GDM1 (cell line): ENCODE results near the gene STAC3.

Source experiments
- DNase-seq: peaks from one replicate; lab custom pipeline; 2025; lab: John Stamatoyannopoulos, UW

STAC3 gene

DNA sequence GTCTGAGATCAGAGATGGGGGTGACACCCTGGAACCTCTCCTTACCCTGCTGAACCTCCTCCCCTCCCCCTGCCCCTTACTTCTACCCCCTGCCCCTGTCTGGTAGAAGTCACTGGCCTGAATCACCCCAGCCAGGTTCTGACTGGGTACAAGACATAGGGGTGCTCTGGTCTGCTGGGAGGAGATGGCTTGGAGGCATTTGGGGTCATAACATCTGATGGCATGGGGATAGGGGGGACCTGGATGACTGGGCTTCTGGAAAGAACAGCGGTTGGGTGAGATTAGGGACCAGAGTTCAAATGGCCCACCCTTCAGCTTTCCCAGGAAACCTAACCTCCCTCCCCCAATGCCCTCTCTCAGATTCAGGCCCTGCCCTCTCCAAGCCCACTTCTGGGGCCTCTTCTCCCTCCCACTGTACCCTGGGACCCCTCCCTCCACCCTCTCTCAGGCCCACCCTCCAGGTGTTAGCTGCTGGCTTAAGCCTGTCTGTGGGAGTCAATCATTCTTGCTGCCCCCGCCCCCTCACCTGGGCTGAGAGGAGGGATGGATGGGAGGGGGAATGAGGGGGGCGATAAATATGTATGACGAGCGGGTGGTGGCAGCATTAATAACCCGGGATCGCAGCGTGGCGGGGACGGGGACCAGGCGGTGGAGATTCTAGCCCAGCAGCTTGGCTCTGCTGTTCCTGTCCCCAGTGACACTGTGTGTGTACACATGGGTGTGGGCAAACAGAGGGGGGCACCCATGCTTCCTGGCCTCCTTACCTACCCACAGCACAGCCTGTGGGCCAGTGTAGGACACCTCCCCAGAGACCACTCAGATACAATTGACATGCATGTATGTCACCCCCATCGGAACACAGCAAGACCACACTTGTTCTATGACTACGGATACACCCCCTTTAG is 28.4 kb downstream of the STAC3 start:
- DNase-seq: no peak

DNA sequence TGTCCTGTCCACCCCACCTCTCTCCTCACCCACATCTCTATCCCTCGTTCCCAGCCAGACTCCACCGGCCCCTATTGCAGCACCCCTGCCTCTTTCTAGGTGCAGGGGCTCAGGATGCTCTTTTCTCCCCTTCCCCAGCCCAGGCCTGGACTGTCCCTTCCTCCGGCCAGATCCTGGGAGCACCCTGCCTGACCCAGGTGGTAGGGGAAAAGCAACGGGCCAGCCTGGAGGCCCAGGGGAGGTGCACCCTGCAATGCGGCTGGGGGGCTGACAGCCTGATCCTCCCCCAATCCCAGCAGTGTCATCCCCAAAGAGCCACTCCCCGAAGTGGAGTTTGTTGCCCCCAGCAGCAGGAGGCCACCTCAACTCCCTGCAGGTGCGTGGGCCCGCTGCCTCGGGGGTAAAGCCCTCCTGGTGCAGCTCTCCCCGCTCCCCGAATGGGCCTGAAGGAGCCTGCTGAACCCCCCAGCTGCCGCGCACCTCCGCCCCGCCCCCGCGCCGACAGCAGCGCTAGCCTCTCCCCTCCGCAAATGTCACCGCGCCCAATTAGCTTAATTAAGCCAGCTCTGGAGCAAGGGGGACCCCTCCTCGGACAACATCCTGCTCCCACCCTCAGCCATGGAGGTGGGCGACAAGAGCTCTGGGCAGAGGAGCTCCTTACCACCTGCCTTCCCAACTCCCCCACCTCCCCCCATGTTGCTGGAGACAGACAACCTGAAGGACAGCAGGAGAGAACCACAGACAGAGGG is 29.6 kb downstream of the STAC3 start:
- DNase-seq: no peak

DNA sequence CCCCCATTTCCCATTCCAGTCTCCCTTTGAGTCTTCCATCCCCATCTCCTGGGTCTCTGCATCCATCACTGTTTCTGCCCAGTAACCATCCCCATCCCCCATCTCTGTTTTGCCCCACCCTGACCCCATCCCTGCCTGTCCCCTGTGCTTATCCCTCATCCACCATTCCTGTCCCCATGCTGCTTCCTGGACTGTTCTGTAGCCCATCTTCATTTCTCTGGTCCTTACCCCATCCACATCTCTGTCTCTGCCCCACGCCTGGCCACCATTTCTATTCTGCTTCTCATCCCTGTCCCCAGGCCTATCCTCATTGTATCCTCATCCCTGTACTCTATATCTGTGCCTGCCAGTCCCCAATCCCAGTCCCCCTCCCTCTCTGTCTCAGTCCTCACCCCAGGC is 30.2 kb downstream of the STAC3 start:
- DNase-seq: no peak

DNA sequence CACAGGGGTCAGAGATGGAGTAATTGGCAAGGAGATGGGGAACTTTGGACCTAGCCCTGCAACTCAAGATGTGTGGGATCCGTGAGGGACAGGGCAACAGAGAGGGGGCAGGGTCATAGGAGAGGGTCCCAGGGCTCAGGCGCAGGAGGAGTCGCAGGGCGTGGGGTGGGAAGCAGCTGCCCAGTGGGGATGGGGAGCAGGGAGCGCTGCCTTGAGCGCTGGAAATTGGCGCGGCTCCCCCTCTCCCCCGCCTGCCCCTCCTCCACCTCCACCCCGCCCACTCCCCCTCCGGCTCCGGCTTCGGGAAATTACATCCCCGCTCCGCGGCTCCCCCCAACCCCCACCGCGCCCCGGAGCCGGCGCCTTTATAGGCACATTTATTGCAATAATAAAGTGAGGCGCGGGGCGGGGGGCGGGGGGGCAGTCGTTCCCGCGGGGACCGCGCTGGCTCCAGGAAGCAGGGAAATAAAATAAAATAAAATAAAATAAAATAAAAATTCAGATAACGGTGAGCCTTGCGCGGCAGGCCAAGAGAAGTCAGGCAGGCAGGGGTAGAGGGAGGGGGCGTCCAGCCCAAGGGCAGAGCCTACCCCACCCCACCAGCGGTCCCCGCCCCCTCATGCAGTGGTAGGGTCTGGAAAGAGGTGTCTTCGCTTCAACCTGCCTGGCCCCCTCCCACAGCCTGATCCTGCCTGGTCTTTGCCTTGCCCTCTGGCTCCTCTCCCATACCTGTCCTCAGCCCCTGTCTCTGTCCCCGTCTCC is 30.8 kb downstream of the STAC3 start:
- no peak for DNase-seq

DNA sequence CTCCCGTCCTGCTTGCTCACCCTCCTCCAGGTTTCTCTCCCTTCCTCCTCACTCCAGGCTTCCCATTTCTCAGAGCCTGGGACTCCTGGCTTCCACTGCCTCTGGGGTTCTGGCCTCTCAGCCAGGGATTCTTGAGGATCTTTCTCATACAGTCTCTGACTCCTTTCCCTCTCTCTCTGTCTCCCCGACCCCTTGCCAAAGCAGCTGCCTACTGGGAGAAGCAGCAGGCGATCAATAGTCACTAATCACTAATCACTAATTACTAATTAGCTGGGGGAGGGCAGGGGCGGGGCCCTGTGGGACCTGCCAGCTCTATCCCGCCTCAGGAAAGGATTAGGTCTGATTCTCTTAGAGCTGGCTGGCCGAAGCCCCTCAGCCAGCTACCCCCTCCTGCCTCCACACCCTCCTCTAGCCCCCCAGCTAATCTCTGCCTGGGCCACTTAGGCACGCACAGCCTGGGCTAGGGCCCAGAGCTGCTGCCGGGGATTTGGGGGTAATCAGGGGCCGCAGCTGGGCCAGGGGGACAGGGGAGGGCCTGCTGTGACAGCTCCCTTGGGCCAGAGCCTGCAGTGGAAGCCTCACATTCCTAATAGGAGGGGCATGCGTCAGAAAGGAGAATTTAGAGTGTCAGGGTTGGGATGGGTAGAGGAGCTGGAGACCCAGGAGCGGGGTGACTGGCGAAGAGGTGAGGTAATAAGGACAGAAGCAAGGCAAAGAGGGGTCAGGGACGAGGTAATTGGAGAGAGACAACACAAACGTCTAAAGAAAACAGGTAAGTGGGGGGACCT is 31.6 kb downstream of the STAC3 start:
- no peak for DNase-seq

DNA sequence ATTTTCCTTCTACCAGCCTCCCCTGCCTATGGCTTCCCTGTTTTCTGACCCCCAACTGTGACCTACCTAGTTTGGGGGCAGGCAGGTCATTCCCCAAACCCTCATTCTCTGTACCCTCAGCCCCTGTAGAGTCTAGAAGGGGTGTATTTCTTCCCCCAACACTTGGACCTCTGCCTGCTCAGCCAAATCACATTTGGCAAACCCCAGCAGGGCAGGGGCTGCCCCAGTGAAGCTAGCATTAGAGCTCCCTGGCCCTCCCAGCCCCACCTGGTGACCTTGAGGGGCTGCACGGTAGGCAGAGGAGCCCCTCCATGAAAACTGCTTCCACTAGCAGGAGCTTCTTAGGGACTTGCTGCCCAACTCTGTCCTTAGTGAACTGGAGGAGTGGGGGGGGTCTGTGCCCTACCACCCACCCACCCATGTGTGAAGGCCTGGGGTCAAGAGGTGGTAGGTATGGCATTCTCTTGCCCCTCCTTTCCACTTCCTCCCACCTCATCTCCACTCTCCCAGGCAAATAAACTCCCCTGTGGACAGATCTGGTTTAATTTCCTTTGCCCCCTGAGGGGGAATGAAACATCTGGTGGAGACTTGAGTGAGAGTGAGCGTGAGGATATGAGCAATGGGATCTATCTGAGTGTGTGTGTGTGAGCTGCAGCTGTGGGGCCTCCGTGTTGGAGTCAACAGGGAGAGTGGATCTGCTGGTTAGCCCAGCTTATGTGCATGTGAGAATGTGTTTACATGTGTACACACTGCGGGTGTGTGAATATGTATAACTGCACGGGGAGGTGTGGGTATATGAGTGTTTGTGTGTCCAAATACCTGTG is 32.7 kb downstream of the STAC3 start:
- DNase-seq: no peak

DNA sequence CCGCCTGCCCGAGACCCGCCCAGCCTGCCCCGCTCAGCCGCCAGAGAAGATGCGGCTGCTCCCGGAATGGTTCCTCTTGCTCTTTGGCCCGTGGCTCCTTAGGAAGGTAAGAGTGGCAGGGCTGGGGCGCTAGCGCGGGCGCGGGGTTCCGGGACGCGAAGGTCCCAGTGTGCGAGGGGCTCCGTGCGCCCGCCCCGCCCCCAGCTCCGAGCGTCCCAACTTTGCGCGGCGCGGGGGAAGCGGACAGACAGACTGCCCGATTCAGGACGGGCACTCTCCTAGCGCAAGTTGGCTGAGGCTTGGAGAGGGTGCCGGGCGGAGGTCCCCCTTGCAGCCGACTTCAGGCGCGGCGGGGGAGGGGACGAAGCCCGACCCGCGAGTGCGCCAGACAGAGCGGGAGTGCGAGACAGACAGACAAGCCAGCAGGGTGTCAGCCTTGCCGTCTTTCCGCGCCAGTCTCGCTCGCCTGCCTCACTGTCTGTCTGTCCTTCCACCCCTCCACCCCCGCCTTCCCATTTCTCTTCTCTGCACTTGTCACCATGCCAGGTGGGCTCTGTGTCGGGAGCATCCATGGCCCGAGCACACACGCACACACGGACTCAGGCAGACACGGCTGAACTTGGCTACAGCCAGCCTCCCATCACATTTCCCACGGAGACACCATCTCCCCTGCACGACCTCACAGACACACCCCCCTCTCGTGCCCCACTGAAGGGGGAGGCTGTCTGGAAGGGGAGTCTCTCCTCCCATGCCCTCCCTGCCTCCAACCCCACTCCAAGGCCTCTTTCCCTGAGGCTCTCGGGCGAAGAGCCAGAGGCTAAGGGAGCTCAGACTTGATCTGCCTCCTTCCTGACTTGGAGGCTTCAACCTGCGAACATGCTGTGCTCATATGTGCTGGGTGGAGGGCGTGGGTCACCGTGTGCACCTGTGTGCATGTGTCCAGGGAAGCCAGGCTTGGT is 33.8 kb downstream of the STAC3 start:
- no peak for DNase-seq

DNA sequence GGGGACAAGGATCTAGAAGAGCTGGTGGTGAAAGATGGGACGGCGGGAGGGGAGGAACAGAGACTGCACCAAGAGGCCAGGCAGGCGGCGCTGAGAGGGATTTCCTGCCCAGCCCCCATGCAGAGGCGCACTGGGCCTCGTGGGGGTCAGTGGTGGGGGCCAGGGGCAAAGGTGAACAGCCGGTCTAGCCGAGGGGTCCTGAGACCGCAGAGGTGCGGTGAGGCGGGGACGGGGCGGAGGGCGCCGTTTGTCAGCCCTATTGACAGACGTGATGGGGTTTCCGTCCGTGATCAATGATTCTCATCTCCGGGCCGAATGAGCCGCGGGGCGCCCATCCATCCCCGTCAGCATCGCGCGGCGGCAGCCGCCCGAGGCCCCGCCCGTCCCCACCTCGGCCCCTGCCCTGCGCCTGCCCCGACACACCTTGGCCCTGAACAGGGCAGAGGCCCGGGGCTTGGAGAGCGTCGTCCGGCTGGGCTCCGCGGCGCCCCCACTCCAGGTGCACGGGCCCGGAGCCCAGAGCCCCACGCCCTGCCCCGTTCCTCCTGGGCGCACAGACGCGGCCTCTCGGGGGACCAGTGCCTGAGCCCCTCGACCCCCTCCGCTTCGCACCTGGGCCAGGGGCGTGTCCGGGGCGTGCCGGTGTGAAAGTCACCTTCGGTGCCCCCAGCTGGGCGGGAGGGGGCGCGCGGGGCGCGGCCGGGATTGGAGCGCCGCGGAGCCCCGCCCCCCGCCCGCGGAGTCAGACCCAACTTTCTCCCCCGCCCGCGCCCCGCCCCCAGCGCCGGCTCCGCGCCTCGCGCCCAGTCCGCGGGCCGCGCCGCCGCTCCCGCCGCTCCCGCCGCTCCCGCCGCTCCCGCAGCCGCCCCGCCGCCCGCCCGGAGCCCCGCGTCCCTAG is 34.7 kb downstream of the STAC3 start, which contains the start of gene NXPH4:
NXPH4 (plus strand) TSS at position 781 of the 898 bp plus-strand sequence. CDS start 176 bp downstream, outside the sequence.
- no peak for DNase-seq

DNA sequence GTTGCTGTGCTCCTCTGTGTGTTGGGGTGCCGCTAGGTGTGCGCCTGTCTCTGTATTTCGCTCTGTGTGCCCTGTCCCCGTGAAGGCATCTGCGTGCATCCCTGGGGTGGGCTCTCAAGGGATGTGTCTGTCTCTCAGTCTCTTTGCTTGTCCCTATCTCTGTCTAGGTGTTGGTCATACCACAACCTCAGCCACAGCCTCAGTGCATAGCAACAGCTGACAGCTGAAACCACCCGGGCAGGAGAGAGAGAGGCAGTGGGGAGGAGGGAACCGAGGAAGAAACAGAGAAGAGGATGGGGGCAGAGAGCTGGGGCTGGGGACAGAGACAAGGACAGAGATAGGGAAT is 35.3 kb downstream of the STAC3 start:
- no peak for DNase-seq

DNA sequence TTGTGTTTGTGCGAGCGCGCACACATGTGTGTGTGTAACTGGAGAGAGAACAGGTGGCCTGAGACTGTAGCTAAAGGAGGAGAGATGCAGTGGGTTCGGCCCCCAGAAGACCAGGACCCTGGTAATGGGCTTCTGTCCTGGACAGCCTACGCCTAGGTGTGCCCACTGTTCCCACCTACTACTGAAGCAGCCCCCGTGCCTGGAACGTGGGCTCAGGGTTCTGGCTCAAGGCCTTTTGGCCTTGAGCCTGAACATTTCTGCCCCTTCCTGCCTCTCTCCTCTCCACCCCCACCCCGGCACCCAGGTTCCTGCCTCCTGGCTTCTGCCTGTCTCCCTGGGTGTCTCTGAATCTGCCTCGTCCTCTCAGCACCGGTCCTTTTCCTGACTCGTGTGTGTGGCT is 35.9 kb downstream of the STAC3 start:
- no peak for DNase-seq

DNA sequence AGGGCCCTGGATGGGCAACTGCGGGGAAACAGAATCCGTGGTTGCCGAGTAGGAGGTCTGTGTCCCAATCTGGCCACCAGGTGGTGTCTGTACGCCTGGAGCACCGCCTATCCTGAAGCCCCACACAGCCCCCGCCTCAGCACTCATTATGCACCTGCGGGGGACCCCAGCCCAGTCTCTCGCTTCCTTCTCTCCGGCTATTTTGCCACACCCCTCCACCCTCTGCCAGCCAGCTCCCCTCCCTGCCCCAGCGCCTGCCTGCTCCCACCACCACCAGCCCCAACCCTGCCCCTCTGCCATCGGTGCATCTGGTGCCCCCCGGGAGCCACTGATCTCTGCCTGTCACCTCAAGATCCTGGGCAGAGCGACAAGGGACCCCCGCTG is 36.6 kb downstream of the STAC3 start:
- DNase-seq: peak; percentile 52

DNA sequence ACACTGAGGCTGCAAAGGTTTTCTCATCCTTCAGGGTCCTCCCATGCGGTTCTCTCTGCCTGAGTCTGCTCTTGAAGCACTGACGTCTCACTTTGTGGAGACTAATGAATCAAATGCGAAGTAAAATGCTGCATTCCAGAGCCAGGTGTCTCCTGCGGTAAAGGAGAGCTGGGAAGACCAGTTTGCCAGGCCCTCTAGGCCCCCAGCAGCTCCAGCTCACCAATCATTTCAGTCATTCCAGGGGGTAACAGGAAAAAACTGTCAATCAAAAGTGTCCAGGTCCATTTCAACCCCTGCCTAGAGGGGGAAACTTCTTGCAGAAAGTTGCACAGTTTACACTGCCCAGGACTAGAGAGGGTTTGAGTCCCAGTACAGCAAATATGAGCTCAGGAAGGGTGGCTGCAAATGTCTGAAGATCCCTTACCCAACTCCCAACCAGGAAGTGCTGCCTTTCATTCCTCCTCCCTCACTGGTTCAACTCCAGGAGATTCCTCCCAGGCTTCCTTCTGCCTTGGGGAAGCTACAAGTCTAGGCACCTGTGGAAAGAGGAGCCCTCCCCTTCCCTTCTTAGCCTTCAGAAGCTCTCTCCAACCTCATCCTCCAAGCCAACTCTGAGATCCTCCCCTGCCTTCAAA is 37.1 kb downstream of the STAC3 start:
- no peak for DNase-seq

DNA sequence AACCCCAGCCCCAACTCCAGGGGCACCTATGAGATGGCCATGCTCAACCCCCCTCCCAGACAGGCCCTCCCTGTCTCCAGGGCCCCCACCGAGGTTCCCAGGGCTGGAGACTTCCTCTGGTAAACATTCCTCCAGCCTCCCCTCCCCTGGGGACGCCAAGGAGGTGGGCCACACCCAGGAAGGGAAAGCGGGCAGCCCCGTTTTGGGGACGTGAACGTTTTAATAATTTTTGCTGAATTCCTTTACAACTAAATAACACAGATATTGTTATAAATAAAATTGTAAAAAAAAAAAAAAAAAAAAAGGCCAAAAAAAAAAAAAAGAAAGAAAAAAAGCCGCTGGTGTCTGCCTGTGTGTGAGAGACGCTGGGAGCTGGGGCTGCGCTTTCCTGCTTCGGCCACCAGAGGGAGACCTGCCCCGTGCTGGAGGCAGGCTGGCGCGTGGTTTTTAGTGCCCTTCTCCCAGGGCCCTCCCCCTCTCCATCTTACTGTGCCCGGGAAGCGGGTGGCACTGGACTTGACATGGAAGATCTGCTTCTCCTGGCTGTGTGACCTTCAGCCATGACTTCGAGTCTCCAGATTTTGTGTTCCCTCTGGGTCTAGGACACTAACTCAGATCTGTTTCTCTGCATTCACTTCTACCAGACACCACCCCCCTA is 37.8 kb downstream of the STAC3 start:
- peak; percentile 70 for DNase-seq

DNA sequence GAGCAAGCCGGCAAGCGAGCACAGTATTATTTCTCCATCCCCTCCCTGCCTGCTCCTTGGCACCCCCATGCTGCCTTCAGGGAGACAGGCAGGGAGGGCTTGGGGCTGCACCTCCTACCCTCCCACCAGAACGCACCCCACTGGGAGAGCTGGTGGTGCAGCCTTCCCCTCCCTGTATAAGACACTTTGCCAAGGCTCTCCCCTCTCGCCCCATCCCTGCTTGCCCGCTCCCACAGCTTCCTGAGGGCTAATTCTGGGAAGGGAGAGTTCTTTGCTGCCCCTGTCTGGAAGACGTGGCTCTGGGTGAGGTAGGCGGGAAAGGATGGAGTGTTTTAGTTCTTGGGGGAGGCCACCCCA is 38.3 kb downstream of the STAC3 start:
- DNase-seq: no peak

DNA sequence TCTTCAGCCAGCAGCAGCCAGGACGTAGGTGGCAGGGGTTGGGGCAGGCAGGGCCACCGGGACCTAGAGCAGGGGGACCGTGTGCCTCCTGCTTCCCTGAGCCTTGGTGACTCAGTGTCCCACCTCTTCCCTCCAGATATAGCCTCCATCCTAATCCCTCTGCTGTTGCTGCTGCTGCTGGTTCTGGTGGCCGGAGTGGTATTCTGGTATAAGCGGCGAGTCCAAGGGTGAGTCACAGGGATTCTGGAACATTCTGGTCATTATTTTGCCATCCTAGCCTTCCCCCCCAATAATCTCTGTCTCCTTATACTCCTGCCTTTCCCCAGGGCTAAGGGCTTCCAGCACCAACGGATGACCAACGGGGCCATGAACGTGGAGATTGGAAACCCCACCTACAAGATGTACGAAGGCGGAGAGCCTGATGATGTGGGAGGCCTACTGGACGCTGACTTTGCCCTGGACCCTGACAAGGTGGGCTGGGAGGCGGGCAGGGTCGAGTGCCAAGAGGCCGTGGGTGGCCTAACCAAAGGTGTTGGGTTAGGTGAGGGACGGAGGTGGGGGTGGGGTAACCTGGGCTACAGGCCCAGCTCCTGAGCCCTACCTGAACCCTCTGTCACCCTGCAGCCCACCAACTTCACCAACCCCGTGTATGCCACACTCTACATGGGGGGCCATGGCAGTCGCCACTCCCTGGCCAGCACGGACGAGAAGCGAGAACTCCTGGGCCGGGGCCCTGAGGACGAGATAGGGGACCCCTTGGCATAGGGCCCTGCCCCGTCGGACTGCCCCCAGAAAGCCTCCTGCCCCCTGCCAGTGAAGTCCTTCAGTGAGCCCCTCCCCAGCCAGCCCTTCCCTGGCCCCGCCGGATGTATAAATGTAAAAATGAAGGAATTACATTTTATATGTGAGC is 38.9 kb downstream of the STAC3 start:
- DNase-seq: no peak

DNA sequence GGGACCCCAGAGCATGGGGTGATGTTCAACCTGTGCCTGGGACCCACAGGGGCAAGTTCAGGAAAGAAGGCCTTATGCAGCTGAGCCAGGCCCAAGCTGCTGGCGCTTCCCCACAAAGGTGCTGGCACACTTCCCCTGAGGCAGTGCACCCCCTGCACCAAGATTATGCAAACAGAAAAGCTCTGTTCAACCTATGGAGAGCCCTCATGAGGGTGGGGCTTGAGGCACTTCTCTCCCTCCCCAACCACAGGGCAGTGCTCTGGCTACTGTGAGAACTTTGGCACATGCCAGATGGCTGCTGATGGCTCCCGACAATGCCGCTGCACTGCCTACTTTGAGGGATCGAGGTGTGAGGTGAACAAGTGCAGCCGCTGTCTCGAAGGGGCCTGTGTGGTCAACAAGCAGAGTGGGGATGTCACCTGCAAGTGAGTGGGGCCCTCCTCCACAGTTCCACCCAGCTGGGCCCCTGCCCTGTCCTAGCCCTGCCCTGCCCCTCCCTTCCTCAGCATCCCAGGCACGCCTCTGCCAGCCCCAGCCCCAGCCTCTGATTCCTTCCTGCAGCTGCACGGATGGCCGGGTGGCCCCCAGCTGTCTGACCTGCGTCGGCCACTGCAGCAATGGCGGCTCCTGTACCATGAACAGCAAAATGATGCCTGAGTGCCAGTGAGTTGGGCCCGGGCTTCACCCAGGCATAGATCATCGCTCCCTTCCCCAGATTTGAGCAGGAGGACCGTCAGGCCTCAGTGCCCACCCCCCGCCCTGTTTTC is 39.9 kb downstream of the STAC3 start:
- no peak for DNase-seq
